Prostate gland (tissue), 2 donors: ENCODE data around the gene CHST11. TPM values are rescaled to one million over a fixed set of nuclear protein-coding genes. Genes with fewer than 3 reads are reported as not detected.
"Not testable (repeated sequence)": the region's sequence is repeated elsewhere in the genome, so short reads cannot be mapped to it uniquely, and the experiment has no call there.

Experiments used
- DNase-seq: peaks from one replicate; pipeline ENCODE4 v3.0.0-alpha.2; 2019; ENCODE audit warnings: low spot score
- H3K27ac ChIP-seq, 2 donors: fragments of 200-600 bp; sonication (generic); 2 replicates each; pipeline ENCODE4 v1.5.1; 2017 to 2019
- H3K27me3 ChIP-seq: fragments of 200-600 bp; sonication (generic); replicated peaks from 2 replicates; pipeline ENCODE4 v1.5.1; 2019; ENCODE audit not compliant: insufficient read depth
- H3K36me3 ChIP-seq, 2 donors: fragments of 200-600 bp; sonication (generic); 1 replicate in 1 of 2; 2 replicates in 1 of 2; pipeline versions ENCODE4 v1.5.1 to v1.8.1; 2017 to 2019
- H3K4me1 ChIP-seq: fragments of 200-600 bp; sonication (generic); replicated peaks from 2 replicates; pipeline ENCODE4 v1.5.1; 2019
- H3K4me3 ChIP-seq, 2 donors: fragments of 200-600 bp; sonication (generic); 2 replicates each; pipeline ENCODE4 v1.5.1; 2017 to 2019
- H3K9me3 ChIP-seq: fragments of 200-600 bp; sonication (generic); 2 replicates; pipeline ENCODE4 v1.5.1; 2017
- POLR2A ChIP-seq: fragments of 450-650 bp; IDR thresholded peaks from one replicate; pipeline ENCODE4 v1.6.1; 2016; ENCODE audit warnings: antibody characterized with exemption, mild to moderate bottlenecking
- POLR2AphosphoS5 ChIP-seq: sonication (generic); formaldehyde crosslinking; IDR thresholded peaks from one replicate; pipeline ENCODE4 v1.6.1; 2017; ENCODE audit warnings: antibody characterized with exemption
- WGBS: methylation state at CpG from one replicate; pipeline ENCODE4 v1.1.5; 2018; 5-methylcytosine and 5-hydroxymethylcytosine counted together
- intact Hi-C: fragments of 100-400 bp; cut with DNase I; formaldehyde crosslinking; loops from one replicate; pipeline ENCODE4 v1.14.2; 2022
- total RNA-seq, 2 donors: library from RNA; depleted of rRNA; stranded (reverse); fragments of >200 nt; gene quantifications; one replicate each; pipeline ENCODE4 v1.1.0, GENCODE V29; 2016
- TF ChIP-seq, protein P1 (sequence below), 4 experiments: fragments of 200-600 bp in 2 of 4; fragments of 450-650 bp in 2 of 4; sonication (generic) in 2 of 4; IDR thresholded peaks; 1 replicate in 3 of 4; 2 replicates in 1 of 4; pipeline ENCODE4 v1.5.1; 2016 to 2019; ENCODE audit warnings: antibody characterized with exemption in 4 of 4, mild to moderate bottlenecking in 2 of 4, moderate library complexity in 2 of 4

The CHST11 gene
- total RNA-seq, 2 donors from 2014 or later: 10.4 to 25.4 TPM

DNA sequence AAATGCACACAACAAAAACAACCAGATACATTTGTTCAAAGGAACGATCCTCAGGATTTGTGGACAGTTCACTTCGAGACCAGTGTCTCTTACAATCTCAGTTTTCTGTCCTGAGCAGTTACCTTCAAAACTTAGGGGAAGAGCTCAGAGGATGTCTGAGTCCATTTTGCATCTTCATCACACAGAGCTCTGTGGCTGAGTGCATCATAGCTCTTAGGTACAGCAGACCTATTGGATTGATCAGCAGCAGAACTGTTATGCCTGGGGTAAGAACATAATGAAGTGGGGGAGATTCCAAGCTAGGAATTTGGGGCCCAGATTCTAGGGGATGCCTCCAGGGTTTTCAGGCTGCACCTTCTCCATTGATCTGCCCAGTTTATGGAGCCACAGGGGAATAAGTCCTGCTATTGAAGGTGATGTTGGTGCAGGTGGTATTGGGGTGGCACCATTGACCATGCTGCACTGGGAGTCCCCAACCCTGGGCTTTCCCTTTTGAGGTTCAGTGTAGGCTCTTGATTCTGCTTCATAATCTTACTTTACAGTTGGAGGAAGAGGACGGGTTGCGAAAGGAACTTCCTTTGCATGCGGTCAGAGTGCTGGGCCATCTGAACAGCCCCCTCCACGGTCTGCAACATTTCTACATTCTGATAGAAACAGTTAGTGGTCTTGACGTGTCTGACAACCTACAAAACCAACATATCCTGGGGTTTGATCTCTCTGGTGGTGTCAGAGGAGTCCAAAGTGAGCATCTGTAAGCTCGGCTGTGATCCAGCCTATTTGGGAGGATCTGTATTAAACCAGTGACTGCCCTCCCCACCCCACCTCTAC, 112.8 kb downstream of the CHST11 start:
- H3K4me3 ChIP-seq: no peak overlapping the region
- WGBS: 63% methylated on average over 8 of the region's 8 CpGs
- H3K36me3 ChIP-seq: no peaks in the 10 kb centered on the region
- intact Hi-C loops: no loop called here
- no peaks in the 10 kb centered on the region for H3K4me1 ChIP-seq
- no peak overlapping the region for H3K27ac ChIP-seq
- TF ChIP-seq, protein P1, sequence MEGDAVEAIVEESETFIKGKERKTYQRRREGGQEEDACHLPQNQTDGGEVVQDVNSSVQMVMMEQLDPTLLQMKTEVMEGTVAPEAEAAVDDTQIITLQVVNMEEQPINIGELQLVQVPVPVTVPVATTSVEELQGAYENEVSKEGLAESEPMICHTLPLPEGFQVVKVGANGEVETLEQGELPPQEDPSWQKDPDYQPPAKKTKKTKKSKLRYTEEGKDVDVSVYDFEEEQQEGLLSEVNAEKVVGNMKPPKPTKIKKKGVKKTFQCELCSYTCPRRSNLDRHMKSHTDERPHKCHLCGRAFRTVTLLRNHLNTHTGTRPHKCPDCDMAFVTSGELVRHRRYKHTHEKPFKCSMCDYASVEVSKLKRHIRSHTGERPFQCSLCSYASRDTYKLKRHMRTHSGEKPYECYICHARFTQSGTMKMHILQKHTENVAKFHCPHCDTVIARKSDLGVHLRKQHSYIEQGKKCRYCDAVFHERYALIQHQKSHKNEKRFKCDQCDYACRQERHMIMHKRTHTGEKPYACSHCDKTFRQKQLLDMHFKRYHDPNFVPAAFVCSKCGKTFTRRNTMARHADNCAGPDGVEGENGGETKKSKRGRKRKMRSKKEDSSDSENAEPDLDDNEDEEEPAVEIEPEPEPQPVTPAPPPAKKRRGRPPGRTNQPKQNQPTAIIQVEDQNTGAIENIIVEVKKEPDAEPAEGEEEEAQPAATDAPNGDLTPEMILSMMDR (IDR thresholded peaks at IDR 0.05): no peak
- TF ChIP-seq POLR2AphosphoS5 (no peak), POLR2A (no peak)
- no peaks in the 10 kb centered on the region for H3K9me3 ChIP-seq
- no peak for DNase-seq
- no peaks in the 10 kb centered on the region for H3K27me3 ChIP-seq

DNA sequence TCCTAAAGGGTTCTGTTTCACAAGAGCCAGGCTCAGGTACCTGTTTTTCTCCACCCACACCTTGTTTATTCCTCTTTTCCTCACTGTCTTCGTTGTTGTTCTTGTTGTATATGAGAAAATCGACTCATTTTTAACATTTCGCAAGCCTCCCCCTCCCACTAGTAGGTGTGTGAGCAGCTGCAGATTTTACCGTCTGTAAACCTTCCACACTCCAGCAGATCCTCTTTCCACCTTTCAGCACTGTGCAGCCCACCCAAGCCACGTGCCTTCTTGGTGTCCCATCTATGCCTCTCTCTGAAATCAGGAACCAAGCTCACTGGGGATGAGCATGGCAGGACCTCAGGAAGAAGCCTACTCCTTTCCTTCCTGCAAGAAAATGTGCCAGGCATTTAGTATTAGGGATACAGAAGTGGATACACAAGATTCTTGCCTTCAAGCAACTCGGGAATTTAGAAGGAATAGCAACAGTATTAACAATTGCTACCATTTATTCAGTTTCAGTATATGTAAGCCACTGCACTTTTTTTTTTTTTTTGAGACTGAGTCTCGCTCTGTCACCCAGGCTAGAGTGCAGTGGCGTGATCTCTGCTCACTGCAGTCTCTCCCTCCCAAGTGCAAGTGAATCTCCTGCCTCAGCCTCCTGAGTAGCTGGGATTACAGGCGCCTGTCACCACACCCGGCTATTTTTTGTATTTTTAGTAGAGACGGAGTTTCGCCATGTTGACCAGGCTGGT, 113.6 kb downstream of the CHST11 start:
- TF ChIP-seq, protein P1 (IDR thresholded peaks at IDR 0.05): no peak
- TF ChIP-seq POLR2A (no peak), POLR2AphosphoS5 (no peak)
- 69% methylated on average over 12 of the region's 12 CpGs for WGBS
- no peak for DNase-seq
- Histone ChIP-seq H3K4me3 (no peak overlapping the region), H3K4me1 (no peaks in the 10 kb centered on the region), H3K9me3 (no peaks in the 10 kb centered on the region), H3K27ac (no peak overlapping the region), H3K27me3 (no peaks in the 10 kb centered on the region), H3K36me3 (no peaks in the 10 kb centered on the region)
- intact Hi-C loops: no loop called here

DNA sequence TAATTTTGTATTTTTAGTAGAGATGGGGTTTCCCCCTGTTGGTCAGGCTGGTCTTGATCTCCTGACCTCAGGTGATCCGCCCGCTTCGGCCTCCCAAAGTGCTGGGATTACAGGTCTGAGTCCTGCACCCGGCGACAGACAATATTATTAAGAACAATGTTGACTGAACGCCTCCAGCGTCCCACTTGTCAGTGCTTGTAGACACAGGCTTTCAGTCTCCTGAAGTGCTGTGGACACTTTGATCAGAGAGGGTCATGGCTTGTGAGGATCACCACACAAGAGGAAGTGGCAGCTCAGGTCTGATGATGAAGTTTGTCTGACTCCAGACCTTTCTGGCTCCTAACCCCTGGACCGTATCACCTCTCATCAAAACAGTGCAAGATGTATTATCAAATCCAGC, 114.6 kb downstream of the CHST11 start:
- Histone ChIP-seq H3K36me3 (no peaks in the 10 kb centered on the region), H3K4me1 (no peaks in the 10 kb centered on the region), H3K9me3 (no peaks in the 10 kb centered on the region), H3K27me3 (no peaks in the 10 kb centered on the region), H3K4me3 (no peak overlapping the region), H3K27ac (no peak overlapping the region)
- 53% methylated on average over 8 of the region's 8 CpGs for WGBS
- DNase-seq: no peak
- TF ChIP-seq POLR2A: no peak
- no peak for TF ChIP-seq POLR2AphosphoS5
- TF ChIP-seq, protein P1 (IDR thresholded peaks at IDR 0.05): no peak
- intact Hi-C loops: no loop called here

DNA sequence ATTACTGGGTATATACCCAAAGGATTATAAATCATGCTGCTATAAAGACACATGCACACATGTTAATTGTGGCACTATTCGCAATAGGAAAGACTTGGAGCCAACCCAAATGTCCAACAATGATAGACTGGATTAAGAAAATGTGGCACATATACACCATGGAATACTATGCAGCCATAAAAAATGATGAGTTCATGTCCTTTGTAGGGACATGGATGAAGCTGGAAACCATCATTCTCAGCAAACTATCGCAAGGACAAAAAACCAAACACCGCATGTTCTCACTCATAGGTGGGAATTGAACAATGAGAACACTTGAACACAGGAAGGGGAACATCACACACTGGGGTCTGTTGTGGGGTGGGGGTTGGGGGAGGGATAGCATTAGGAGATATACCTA, 117.6 kb downstream of the CHST11 start:
- WGBS: 100% methylated on average over 3 of the region's 3 CpGs
- H3K27ac ChIP-seq, H3K4me1 ChIP-seq, DNase-seq, H3K9me3 ChIP-seq, H3K4me3 ChIP-seq, intact Hi-C loops, H3K36me3 ChIP-seq, H3K27me3 ChIP-seq: not testable (repeated sequence)

DNA sequence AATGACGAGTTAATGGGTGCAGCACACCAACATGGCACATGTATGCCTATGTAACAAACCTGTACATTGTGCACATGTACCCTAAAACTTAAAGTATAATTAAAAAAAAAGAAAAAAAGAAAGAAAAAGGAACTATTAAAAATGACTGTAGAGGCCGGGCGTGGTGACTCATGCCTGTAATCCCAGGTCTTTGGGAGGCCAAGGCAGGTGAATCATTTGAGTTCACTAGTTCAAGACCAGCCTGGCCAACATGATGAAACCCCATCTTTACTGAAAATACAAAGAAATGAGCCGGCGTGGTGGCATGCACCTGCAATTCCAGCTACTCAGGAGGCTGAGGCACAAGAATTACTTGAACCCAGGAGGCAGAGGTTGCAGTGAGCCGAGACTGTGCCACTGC, 118.0 kb downstream of the CHST11 start:
- WGBS: 88% methylated on average over 6 of the region's 6 CpGs
- H3K27me3 ChIP-seq, H3K27ac ChIP-seq, H3K36me3 ChIP-seq, H3K4me1 ChIP-seq, intact Hi-C loops, H3K9me3 ChIP-seq, H3K4me3 ChIP-seq, DNase-seq: not testable (repeated sequence)
